ENCODE measurements around the gene MANSC4.

MANSC4 gene

GRCh38 chr12:27779416-27779919, 568 bp downstream of the MANSC4 start:
- H3K27me3 ChIP-seq (ENCODE audit: insufficient read depth, low read depth, severe bottlenecking): no peaks in the 10 kb centered on the region
- TF ChIP-seq CTCF (IDR thresholded peaks at IDR 0.05; ENCODE audit: low read depth, low read length): no peak
- peak; percentile 62 for DNase-seq

GRCh38 chr12:27778206-27778605, 1.8 kb downstream of the MANSC4 start:
- Histone ChIP-seq H3K4me3 (ENCODE audit: low read depth, low read length) (no peak overlapping the region), H3K27me3 (ENCODE audit: insufficient read depth, low read depth, severe bottlenecking) (no peaks in the 10 kb centered on the region), H3K27ac (no peak overlapping the region), H3K36me3 (peaks cover 14% of the 10 kb centered on the region), H3K9me3 (ENCODE audit: severe bottlenecking) (no peaks in the 10 kb centered on the region)
- DNase-seq: no peak
- no peak for TF ChIP-seq CTCF (IDR thresholded peaks at IDR 0.05; ENCODE audit: low read depth, low read length)

More at GRCh38 chr12:27779416-27779919, 568 bp downstream of the MANSC4 start:
- Histone ChIP-seq H3K27ac (peak overlapping the region; percentile 91), H3K9me3 (ENCODE audit: severe bottlenecking) (no peaks in the 10 kb centered on the region), H3K36me3 (peaks cover 16% of the 10 kb centered on the region), H3K4me3 (ENCODE audit: low read depth, low read length) (peak overlapping the region; percentile 54)

GRCh38 chr12:27777141-27777540, 2.9 kb downstream of the MANSC4 start:
- DNase-seq: no peak
- Histone ChIP-seq H3K36me3 (peaks cover 8% of the 10 kb centered on the region), H3K4me3 (ENCODE audit: low read depth, low read length) (no peak overlapping the region), H3K27me3 (ENCODE audit: insufficient read depth, low read depth, severe bottlenecking) (no peaks in the 10 kb centered on the region), H3K27ac (no peak overlapping the region), H3K9me3 (ENCODE audit: severe bottlenecking) (no peaks in the 10 kb centered on the region)
- no peak for TF ChIP-seq CTCF (IDR thresholded peaks at IDR 0.05; ENCODE audit: low read depth, low read length)

GRCh38 chr12:27772328-27773049, 7.5 kb downstream of the MANSC4 start:
- Histone ChIP-seq H3K4me3 (ENCODE audit: low read depth, low read length) (no peak overlapping the region), H3K27ac (no peak overlapping the region), H3K9me3 (ENCODE audit: severe bottlenecking) (no peaks in the 10 kb centered on the region), H3K27me3 (ENCODE audit: insufficient read depth, low read depth, severe bottlenecking) (no peaks in the 10 kb centered on the region), H3K36me3 (no peaks in the 10 kb centered on the region)
- no peak for TF ChIP-seq CTCF (IDR thresholded peaks at IDR 0.05; ENCODE audit: low read depth, low read length)
- no peak for DNase-seq

- Histone ChIP-seq H3K9me3 (ENCODE audit: severe bottlenecking) (no peaks in the 10 kb centered on the region), H3K27me3 (ENCODE audit: insufficient read depth, low read depth, severe bottlenecking) (no peaks in the 10 kb centered on the region), H3K36me3 (no peaks in the 10 kb centered on the region), H3K4me3 (ENCODE audit: low read depth, low read length) (no peak overlapping the region), H3K27ac (no peak overlapping the region)
- TF ChIP-seq CTCF (IDR thresholded peaks at IDR 0.05; ENCODE audit: low read depth, low read length): no peak
- DNase-seq: no peak
Measured at GRCh38 chr12:27771481-27772327, 8.3 kb downstream of the MANSC4 start.

All from WERI-Rb-1 (cell line).